HG03460 (cell line): Measurements from ENCODE around the gene TNNC2.

Experiments
- ATAC-seq: cut with Tn5 transposase; IDR thresholded peaks from one replicate; pipeline ENCODE4 v1.9.1; 2021; ENCODE audit not compliant: unreplicated experiment

TNNC2 gene

DNA sequence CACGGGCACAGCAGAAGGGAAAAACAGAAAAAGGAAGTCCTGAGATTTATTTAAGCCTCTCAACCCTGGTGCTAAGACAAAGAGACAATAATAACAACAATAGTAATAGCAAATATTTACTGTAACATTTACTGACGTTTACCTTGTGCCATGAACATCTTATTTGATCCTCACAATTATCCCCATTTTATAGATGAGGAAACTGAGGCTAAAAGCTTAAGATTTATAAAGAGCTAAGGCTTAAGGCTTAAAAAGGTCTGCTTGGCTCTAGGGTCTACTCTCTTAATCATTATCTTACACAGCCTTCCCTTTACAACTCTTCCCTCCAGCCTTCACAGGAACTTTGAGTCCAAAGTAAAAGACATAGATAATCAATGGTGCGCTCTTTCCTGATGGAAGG, 38.8 kb downstream of the TNNC2 start:
- no peak for ATAC-seq

- no peak for ATAC-seq
Observed at GRCh38 chr20:45783656-45784294, 43.3 kb downstream of the TNNC2 start.

DNA sequence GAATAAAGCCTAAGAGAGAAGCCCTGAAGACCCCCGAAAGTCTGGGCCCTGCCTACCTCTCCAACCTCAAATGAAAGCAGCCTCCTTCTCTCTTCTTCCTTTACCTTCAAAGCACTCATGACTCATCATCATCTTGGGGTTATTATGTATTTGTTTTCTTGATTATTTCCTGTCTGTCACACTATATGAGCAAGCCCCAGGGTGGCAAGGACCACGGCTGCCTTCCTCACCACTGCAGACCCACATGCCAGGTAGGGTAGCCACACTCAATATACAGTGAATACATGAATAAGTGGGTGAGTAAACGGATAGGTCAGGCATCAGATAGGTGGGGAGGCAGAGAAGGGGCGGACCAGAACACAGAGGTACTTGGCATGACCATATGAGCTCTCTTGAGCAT, 44.2 kb downstream of the TNNC2 start:
- ATAC-seq, result no peak

DNA sequence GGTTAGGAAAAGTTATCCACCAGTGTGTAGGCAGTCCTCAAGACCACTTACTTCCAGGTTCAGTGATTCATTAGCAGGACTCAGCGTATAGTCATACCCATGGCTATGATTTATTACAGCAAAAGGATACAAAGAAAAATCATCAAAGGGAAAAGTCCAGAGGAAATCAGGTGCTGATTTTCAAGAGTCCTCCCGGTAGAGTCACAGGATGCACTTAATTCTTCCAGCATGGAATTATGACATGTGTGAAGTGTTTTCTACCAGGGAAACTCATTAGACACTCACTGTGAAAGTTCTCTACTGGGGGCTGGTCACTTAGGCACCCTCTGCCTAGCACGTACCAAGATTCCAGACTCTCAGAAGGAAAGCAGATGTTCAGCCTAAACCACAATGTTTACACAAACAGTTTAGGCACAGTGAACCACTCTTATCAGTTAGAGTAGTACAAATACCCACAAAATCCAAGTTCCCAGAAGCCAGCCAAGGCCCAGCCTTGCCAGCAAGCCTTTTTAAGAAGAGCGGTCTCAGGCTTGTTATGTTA, 45.7 kb downstream of the TNNC2 start:
- no peak for ATAC-seq

- ATAC-seq, result no peak
Observed at GRCh38 chr20:45780159-45780558, 47.0 kb downstream of the TNNC2 start.

DNA sequence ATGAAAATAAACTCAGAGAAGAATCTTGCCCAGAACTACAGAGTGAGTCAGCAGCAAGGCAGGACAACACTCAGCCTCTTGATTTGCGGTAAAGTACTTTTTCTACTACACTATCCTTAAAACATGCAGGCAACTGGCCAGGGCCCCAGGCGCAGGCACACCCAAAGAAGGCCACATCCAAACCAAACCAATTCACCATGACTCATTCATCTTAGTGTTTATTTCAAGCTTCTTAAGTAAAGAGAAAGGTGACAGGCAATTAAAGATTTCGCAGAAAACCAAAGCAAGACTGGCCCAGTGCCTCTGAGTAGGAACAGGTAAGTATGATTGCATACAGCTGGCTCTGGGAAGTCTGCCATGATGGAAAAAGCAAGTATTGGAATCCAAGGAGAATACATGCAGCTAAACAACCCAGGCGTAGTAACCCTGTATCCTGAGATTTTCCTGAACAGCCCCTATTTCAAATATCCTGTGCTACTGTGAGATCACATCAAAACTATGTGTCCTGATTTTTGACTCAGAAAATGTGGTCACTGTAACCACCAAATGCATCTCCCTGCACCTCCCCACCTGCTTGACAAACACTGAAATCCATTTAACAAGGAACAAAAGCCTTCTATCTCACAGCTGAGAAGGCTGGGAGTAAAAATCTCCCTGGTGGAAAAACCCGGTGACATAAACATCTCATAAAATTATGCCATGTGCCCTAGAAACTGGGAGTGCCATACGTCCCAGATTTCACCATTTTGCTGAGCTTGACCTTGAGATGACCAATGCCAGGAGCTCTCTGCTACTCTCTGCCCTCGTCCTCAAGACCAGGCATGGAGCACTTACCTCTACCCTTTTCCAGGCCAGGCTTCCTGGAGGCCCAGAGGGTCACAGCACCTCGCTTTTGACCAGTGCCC, 47.8 kb downstream of the TNNC2 start:
- ATAC-seq, result no peak

- no peak for ATAC-seq
Observed at GRCh38 chr20:45776931-45777330, 50.2 kb downstream of the TNNC2 start.

DNA sequence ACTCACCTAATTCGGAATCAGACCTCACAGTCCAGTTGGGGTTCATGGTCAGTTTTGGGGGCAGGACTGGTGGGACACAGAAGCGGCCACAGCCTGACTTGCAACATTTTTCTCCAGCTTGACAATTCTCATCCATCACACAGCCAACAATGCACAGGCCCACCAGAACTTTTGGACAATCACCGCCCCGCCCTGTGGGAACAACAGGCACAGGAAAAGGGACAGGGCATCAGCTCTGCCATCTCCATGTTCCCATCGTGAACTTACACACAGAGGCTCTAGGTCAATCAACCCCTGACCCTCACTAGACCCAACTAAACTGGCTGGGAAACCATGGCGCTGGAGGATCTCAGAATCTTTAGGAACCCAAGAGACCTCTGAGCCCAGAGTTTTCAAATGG, 51.7 kb downstream of the TNNC2 start:
- ATAC-seq, result no peak

DNA sequence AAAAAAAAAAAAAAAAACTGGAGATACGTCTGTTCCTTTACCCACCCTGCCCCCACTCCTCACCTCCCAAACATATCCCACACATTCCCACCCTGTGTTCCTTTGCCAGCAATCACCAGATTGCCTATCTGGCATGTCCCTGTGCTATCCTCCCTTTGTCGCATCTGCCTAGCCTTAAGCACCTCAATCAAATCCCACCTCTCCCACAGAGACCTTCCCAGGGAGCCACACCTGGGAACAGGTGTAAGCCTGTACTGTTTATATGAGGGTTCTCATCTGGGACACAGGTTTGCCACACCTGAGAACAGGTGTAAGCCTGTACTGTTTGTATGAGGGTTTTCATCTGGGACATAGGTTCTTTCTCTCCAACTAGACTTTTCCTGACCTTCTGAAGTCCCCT, 52.2 kb downstream of the TNNC2 start:
- ATAC-seq, result no peak
